D341Med (cell line): ENCODE measurements around the gene TMEM150A.
A peak's percentile ranks its signal among the peaks of the same experiment; 100 is the strongest.
"Not testable (repeated sequence)": the region's sequence is repeated elsewhere in the genome, so short reads cannot be mapped to it uniquely, and the experiment has no call there.

Experiments used
- DNase-seq: peaks from one replicate; pipeline ENCODE4 v3.0.0; 2012; ENCODE audit warnings: low spot score

TMEM150A gene

DNA sequence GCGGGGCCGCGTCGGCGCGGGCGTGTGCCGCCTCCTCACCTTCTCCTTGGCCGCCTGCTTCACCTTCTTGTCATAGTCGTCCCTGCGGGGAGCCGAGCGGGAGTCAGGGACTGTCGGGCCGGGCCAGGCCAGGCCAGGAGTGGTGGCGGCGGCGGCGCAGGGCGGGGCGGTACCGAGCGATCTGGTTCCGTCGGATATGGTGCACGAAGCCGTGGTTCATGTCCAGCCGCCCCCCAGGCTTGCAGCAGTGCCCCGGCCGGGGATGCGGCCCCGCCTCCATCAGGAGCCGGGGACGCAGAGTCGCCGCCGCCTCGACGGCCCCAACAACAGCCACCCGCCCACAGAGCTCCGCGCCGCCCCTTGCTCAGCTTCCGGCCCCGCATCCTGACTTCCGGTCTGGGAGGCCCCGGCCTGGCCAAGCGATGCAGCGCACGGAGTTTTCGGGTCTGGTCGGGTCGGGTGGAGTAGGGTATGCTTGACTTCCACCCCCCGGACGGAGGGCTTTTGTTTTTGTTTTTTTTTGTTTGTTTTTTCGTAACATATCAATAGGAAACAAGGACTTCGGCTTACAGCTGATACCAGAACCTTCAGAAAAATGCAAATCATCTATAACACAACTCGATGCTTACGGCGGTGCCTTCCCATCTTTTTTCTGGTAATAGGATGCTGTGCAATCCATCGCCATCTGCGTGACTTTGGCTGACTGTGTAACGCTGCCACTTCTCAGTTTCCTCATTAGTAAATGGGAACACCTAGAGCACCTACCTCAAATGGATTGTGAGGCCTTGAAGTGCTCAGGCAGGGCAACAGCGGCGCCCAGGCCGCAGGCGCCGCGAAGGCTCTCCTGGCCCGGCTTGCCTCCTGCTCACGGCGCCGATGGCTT is 9.4 kb upstream of the TMEM150A start, which contains the start of gene C2orf68:
C2orf68 (minus strand) TSS at position 362 of the 883 bp plus-strand sequence; CDS start at position 280, 82 bp downstream.
- DNase-seq: peak; percentile 92

DNA sequence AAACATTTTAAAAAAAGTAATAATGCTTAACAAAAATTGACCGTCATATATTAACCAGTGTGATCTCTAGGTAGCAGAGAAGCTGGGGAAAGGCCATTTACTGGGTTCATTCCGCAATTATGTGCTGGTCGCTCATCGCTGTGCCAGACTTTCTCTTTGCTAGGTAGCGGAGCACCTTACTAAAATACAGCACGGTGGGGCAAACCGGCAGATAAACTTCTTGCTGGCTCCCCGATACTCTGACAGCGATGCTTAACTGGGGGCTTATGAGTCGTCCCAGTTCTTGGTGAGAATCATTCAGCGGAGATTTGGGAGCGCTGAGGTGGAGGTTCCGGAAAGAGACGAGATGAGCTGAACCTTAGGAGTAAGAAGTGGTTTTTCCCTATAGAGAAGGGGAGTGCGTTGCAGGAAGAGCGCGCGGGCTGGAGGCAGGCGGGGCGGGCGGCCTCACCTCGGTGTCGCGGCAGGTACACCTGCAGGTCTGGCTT is 8.8 kb upstream of the TMEM150A start:
- no peak for DNase-seq

DNA sequence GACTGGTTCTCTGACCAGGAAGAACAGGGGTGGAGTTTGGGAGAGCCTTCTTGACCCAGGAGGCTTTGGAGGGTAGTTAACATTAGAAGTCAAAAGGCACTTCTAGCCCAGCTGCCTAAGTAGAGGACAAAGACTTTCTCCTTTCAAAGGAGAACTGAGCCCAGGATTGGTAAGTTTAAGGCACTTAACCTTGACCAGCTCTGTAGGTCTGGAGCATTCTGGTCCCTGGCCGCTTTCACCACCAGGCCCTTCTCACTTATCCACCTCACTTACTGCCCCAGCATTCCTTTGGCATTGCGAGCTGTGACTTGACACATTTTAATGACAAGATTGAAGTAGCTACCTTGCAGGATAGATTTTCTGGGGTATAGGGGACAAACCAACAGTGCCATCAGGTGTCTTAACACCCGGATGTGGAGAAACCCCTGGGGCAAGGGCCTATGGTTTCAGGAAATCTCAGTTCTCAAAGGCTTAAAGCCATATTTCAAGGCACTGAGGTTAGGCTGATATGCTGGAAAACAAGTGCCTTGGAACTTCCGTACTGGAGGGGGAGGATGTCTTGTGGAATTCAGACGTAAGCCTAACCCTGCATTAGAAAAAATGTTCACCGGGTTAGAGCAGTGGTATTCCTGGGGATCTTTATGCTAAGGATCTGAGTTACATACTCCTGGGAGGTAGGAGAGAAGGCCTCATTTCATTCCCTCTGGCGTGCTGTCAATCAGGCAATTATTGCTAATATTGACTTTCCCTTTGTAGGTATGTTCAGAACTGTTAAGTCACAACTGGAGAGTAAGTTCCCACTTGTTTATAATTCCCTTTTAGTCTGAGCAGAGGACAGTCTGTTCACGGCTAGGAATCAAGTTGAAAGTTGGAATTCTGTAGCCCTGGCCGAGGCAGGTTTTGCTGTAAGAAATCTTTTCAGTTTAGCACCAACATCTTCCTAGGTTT is 5.0 kb upstream of the TMEM150A start:
- no peak for DNase-seq

DNA sequence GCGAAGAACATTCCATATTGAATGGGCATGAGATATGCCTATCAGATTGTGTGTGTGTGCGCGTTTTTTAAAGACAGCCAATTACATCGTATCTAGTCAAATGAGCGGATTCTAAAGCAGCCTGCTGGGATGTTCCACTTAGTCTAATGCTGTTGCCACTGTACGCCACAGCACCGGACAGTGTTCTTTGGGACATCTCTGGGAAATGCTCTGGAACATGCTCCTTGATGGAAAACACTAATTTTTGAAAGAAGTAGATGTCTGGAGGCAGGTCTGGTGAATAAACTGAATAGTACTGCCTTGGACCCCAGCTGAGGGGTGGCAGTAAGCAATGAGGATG is 3.6 kb upstream of the TMEM150A start:
- no peak for DNase-seq

DNA sequence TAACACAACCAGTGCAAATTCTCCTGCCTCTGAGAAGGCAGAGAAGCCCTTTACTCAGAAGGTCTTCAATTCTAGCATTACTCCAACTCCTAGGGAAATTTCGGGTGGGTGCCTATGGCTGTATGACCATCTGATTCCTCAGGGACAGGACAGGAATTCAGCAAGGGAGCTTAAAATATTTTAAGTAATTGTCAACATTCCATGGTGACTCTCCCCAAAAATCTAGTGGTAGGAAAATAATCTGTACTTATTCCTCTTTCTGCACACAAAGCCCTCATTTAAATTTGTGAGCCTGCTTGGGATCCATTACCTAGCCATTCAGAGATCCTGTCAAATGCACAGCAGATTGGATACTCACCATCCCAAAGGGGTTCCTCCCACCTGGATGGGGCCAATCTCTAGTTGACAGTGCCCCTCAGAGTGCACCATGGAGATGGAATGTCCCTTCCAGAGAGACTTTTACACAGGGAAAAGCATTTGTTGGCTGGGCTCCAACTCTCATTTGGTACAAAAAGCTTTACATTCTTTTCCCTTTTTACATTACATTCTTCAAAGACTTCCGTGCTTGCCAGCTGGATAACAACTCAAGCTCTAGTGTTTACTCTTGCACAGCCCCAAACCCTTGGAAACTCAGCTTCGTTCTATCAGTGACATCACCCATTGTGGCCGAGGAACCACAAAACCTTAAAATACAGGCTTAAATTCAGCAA is 3.1 kb upstream of the TMEM150A start:
- DNase-seq: no peak

DNA sequence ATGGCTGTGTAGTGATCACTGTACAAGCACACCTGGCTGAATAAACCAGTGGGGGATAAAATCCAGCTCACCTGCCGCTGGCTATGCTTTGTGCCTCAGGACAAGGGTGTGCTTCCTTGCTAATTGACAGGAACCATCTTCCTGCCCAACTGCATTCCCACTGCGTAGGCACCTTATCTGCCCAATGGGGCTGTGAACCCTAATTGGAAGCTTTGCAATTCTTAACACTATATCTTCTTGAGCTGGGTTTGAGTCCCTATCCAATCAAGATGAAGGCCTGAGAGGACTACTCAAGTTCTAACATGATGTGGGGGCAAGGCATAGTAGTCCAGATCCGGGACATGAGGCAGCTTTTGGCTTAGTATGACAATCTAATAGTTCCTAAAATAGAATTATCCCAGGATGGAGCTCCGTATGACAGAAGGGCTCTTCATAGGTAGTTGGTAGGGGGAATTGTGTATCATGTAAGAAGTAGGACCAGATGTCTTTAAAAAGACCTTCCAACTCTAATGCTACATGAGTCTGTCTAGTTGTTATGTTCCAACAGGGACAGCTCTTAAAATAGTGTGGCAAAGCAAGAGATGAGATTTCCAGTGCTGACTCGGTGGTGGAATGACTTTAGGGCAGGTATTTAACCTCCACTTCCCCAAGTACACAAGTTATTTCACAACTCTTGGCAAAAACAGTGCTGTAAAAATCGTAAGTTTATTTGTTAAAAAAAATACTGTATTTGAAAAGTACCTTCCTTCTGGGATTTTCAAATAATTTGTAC is 2.3 kb upstream of the TMEM150A start:
- DNase-seq: no peak

DNA sequence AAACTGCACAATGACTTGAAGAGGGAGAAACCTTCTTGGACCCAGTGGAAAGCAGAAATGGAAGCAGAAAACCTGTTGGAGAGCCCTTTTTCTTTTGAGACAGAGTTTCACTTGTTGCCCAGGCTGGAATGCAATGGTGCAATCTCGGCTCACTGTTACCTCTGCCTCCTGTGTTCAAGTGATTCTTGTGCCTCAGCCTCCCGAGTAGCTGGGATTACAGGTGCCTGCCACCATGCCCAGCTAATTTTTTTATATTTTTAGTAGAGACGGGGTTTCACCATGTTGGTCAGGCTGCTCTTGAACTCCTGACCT is 1.6 kb upstream of the TMEM150A start:
- not testable (repeated sequence) for DNase-seq

DNA sequence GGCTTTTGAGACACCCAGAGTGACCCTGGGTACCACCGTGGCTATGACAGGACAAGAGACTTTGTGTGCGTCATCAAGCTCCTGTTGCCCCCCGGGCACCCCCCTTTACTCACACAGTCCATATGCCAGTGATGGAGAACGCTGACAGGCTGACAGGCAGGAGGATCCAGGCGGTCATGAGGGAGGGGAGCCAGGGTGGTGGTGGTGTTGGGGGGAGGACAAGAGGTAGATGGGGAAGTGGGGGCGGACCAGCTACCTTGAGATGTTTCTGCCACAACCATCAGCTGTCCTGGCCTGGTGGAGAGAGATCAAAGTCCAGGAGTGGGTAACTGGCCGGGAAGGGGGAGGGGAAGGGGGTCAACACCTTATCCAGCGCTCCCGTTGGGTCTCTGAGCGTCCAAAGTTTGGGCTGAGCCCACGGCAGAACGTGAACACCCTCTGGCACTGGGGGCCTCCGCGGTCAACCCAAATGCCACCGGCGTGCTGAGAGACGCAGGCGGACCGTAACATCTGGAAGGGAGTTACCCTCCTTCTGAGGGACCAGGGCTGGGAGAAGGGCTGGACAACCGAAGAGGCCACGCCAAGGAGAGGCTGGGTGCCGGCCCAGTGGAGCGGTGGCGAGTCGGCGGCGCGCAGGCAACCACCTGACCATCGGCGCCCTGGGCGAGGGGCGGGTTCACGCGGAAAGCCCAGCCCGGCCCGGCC is 575 bp downstream of the TMEM150A start:
- DNase-seq: no peak

DNA sequence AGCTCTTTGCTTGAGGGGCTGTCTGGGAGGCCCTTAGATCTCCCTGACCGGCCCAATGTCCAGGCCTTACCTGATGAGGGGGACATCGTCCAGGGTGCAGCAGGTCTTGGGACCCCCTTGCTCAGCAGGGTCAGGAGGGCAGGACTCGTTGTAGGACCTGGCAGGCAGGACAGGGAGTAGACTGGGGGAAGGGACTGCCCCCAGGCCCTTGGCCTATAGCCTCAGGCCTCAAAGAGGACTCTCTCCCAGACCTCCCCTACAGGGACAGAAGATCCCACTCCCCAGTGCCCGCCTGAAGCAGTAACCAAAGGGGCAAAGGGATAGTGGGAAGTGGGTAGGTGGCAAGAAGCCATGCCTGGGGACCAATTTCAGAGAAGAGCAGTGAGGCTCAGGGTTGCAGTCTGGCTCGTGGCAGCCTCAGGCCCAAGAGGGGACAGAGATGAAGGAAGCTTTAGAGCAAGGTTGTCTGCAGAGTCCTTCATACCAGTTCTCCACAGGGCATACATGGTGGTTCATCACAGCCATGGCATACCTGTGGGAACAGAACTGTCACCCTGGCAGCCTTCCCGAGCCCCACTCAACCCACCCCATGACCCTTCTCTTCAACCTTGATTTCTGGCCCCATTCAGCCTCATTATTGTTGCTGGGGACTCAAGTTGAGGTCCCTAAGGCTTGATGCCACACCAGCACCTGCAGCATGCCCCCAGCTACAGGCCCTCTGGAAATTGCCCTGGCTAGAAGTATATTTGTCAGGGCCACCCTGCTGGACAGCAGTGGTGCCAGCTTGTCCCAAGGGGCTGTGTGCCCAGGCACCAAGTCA is 1.3 kb downstream of the TMEM150A start:
- no peak for DNase-seq

DNA sequence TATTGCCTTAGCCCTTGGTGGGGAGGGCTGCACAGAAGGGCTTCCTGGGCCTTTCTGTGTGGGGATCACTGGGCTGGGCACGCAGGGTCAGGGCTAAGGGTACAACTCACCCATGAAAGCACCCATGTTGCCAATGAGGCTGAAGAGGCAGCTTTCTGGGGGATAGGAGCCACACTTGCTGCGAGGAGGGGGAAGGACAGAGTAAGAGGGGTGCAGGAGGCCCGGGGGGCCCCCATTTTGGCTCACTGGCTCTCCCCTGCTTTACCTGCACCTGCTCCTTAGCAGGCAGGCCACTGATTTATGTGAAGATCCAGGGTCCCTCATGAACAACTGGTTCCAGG is 2.3 kb downstream of the TMEM150A start:
- no peak for DNase-seq

DNA sequence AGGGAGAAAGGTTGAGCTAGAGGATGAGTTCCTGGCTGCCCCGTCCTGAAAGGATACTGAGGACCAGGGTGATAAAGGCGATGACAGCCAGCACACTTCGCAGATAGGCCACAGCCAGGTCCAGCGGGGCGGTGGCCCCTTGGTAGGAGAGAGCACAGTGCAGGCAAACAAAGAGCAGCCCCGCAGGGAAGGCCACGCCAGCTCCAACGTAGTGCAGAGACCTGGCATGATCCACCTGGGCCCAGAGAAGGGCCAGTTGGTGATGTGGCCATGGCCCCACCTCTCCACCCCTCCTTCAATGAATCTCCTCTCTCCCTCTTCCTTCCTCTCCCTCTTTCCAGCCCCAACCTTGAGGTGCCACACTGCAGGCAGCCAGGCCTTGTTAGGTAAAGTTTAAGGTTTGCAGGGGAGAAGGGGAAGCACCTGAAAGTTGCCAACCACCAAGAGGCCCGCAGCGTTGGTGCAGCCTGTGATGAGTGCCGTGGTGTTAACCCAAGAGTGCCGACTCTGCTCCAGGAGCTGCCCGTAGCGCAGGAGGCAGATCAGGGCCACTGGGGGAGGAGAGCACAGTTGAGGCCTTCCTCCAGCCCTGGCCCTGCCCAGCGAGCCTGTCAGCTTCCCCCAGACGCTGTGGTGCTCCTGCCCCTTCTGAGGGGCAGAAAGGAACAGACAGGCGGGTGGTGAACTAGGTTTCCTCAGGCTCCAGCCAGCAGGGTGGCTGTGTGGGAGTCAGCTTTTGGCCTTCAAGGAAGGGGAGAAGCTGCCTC is 2.8 kb downstream of the TMEM150A start:
- no peak for DNase-seq

DNA sequence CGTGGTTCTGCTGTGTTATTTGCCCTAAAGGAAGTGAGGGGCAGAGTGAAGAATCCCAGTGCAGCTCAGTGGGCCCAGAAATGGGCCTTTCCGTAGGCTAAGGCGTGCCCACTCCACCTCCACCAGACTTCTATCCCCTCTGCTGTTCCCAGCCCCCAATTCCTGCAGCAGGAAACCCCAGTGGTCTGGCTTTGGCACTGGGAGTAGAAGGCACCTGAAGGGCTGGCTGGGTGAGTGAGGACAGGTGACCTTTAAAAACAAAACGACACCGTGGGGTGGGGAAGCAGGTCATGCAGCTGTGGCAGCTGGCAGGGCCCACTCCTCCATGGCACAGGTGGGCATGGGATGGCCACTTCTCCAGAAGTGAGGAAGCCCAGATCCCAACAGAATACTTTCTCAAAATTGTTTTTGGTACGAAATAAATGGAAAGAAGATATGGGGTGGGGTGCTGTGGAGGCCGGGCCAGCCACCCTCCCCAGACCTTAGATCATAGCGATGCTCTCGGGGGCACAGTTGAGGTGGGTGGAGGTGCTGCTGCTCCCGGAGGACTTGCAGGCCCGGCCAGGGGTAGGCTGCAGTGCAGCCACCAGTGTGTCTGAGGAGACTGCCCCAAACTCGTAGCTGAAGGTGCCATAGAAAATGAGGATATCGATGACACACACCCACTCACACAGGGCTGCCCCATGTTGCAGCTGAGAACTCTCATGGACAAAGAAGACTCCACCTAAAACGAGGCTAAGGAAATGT is 3.7 kb downstream of the TMEM150A start:
- DNase-seq: no peak

DNA sequence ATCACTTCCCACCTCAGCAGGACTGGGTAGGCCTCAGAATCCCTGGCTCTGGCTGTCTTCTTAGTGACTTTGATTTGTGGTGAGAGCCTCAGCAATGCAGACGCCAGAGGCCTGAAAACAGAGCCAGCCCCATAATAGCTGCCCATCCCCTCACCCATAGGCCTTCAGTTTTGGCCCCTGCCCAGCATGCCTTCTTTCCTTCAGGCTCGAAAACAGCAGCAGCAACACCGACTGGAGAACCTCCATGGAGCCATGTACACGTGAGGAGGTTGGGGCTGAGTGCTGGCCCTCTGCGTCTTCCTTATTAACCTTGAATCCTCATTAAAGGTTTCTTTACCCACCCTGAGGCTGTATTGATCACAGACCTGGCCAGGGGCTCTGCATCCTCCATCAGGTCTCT is 5.3 kb downstream of the TMEM150A start:
- DNase-seq: no peak

DNA sequence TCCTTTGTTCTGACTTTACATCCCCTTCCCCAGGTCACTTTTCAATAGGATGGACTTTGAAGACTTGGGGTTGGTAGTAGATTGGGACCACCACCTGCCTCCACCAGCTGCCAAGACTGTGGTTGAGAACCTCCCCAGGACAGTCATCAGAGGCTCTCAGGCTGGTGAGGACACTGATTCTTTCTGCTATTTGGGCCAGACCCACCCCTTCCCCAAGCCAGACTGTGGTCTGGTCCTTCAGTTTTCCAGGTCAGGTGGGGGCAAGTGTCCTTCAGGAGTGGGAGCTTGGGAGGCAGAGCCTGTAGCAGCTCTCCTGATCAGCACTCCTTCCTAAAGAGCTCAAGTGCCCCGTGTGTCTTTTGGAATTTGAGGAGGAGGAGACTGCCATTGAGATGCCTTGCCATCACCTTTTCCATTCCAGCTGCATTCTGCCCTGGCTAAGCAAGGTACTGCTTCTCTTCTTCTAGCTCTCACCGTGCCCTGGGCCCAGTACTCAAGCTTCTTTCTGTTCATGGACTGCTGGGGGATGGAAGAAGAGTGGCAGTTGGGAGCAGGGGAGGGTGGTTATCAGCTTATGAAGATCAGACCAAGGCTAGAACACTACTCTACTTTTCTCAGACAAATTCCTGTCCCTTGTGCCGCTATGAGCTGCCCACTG is 5.9 kb downstream of the TMEM150A start:
- DNase-seq: no peak

DNA sequence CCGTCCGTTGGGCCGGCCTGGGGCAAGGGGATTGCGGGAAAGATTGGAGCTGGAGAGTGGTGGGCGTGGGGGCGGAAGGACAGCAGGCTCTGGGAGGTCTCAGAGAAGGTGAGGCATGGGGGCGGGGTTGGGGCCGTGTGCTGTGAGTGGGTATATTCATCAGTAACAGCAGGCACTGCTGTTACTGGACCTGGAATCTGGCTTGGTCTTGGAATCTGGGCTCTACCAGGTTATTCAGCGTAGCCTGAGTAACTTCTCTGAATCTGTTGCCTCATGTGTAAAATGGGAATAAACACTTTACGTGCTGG is 6.5 kb downstream of the TMEM150A start:
- no peak for DNase-seq

DNA sequence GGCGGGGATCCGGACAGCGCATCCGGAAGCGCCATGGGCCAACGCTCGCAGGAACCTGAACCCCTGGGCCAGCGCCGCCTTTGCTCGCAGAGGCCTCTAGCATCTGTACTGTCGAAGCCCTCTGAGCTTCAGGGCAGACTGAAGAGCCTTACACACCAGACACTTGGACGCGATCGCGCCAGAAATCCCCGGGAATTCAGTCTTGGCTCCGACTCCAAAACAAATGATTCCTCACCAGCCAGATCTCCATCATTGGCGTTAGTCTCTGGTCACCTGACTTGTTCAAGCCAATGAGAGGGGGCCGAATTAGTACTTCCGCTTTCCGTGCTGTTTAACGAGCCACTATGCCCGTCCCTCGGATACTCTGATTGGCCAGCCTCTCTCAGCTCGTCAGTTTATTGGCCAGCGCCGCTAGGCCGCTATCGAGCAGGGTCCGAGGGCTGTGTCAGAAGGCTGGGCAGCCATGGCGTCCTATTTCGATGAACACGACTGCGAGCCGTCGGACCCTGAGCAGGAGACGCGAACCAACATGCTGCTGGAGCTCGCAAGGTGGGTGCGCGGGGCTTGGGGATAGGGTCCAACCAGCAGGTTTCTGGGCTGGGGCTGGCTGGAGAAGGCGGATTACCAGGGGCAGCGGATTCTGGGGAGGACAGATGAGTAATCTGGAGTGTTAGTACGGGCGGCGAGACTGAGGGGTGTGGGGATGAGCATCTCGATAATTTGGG is 7.0 kb downstream of the TMEM150A start, which contains the start of gene RNF181:
RNF181 (plus strand) TSS at position 445 of the 725 bp plus-strand sequence; CDS start at position 464, 19 bp downstream.
- peak; percentile 92 for DNase-seq

DNA sequence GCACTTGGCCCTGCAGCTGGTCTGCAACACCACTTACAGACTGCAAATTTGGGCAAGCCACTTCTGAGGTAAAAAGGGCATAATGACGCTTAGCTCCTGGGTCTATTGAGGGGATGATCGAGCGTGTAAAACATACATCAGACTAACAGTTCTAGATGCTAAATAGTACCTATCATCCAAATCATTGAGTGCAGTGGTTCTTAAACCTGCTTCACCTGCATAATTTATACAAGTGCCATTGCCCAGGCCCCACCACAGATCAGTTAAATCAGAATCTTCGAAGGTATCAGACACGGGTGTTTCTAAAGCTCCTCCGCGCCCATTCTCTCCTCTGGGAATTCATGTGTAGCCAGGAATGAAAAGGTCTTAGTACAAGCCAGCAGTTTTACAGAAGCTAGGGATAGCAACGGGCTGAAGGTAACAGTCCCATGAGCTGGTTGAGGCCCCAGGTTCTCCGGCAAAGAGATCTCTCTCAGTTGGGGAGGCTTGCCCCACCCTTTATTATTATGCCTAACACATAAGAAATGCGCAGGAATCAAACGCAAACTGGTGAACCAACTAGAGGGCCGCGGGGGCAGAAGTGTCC is 7.7 kb downstream of the TMEM150A start:
- no peak for DNase-seq
